GM12892 (cell line): Measurements from ENCODE around the gene LCN15.

ENCODE experiments used
- POLR2A ChIP-seq: IDR thresholded peaks from 2 replicates; pipeline ENCODE4 v1.6.1; 2011; ENCODE audit warnings: low read depth, low read length, control low read depth
- POLR2AphosphoS5 ChIP-seq: IDR thresholded peaks from 2 replicates; pipeline ENCODE4 v1.6.1; 2011; ENCODE audit warnings: low read depth, low read length, control low read depth
- TAF1 ChIP-seq: IDR thresholded peaks from 2 replicates; pipeline ENCODE4 v1.6.1; 2011; ENCODE audit warnings: low read depth, mild to moderate bottlenecking, control low read depth, low read length, borderline replicate concordance

- TF ChIP-seq POLR2A (no peak), POLR2AphosphoS5 (no peak), TAF1 (no peak)
Observed at GRCh38 chr9:136760424-136760823, 3.9 kb downstream of the LCN15 start.
